ENCODE data around the gene RPS4Y1.
"Not testable (repeated sequence)": the region's sequence is repeated elsewhere in the genome, so short reads cannot be mapped to it uniquely, and the experiment has no call there.

Gene RPS4Y1

GRCh38 chrY:2849368-2849767, 8.0 kb downstream of the RPS4Y1 start:
- Histone ChIP-seq H3K36me3 (ENCODE audit: control insufficient read depth in 1 of 2, insufficient read depth in 2 of 2, low read length in 2 of 2) (peaks cover 48 to 60% of the 10 kb centered on the region in 2 donors), H3K27ac (ENCODE audit: low read length) (no peak overlapping the region), H3K9me3 (ENCODE audit: control insufficient read depth in 1 of 2, low read length in 2 of 2) (no peaks in the 10 kb centered on the region), H3K27me3 (ENCODE audit: low read depth, low read length) (no peaks in the 10 kb centered on the region), H3K4me3 (ENCODE audit: low read depth in 1 of 2, low read length in 2 of 2) (no peak overlapping the region), H3K4me1 (ENCODE audit: control insufficient read depth in 1 of 2, insufficient read depth in 2 of 2, low read length in 2 of 2) (no peaks in the 10 kb centered on the region)

GRCh38 chrY:2854145-2854774, 12.9 kb downstream of the RPS4Y1 start:
- no peaks in the 10 kb centered on the region for H3K4me1 ChIP-seq (ENCODE audit: control insufficient read depth in 1 of 2, insufficient read depth in 2 of 2, low read length in 2 of 2)
- H3K9me3 ChIP-seq (ENCODE audit: control insufficient read depth in 1 of 2, low read length in 2 of 2) = no peaks in the 10 kb centered on the region
- H3K36me3 ChIP-seq (ENCODE audit: control insufficient read depth in 1 of 2, insufficient read depth in 2 of 2, low read length in 2 of 2) = peaks cover 28% of the 10 kb centered on the region in 2 donors
- no peak overlapping the region for H3K4me3 ChIP-seq (ENCODE audit: low read depth in 1 of 2, low read length in 2 of 2)
- no peak overlapping the region for H3K27ac ChIP-seq (ENCODE audit: low read length)
- no peaks in the 10 kb centered on the region for H3K27me3 ChIP-seq (ENCODE audit: low read depth, low read length)

GRCh38 chrY:2857068-2857467, 15.7 kb downstream of the RPS4Y1 start:
- H3K27ac ChIP-seq (ENCODE audit: low read length) = no peak overlapping the region
- no peaks in the 10 kb centered on the region for H3K4me1 ChIP-seq (ENCODE audit: control insufficient read depth in 1 of 2, insufficient read depth in 2 of 2, low read length in 2 of 2)
- no peaks in the 10 kb centered on the region for H3K27me3 ChIP-seq (ENCODE audit: low read depth, low read length)
- no peak overlapping the region for H3K4me3 ChIP-seq (ENCODE audit: low read depth in 1 of 2, low read length in 2 of 2)
- peaks cover 16 to 22% of the 10 kb centered on the region in 2 donors for H3K36me3 ChIP-seq (ENCODE audit: control insufficient read depth in 1 of 2, insufficient read depth in 2 of 2, low read length in 2 of 2)
- no peaks in the 10 kb centered on the region for H3K9me3 ChIP-seq (ENCODE audit: control insufficient read depth in 1 of 2, low read length in 2 of 2)

GRCh38 chrY:2857686-2858085, 16.3 kb downstream of the RPS4Y1 start:
- Histone ChIP-seq H3K4me3 (ENCODE audit: low read depth in 1 of 2, low read length in 2 of 2) (no peak overlapping the region), H3K9me3 (ENCODE audit: control insufficient read depth in 1 of 2, low read length in 2 of 2) (no peaks in the 10 kb centered on the region), H3K36me3 (ENCODE audit: control insufficient read depth in 1 of 2, insufficient read depth in 2 of 2, low read length in 2 of 2) (peaks cover 22 to 27% of the 10 kb centered on the region in 2 donors), H3K27ac (ENCODE audit: low read length) (no peak overlapping the region), H3K4me1 (ENCODE audit: control insufficient read depth in 1 of 2, insufficient read depth in 2 of 2, low read length in 2 of 2) (no peaks in the 10 kb centered on the region), H3K27me3 (ENCODE audit: low read depth, low read length) (no peaks in the 10 kb centered on the region)

GRCh38 chrY:2859782-2860181, 18.4 kb downstream of the RPS4Y1 start:
- Histone ChIP-seq H3K9me3 (ENCODE audit: control insufficient read depth in 1 of 2, low read length in 2 of 2) (no peaks in the 10 kb centered on the region), H3K36me3 (ENCODE audit: control insufficient read depth in 1 of 2, insufficient read depth in 2 of 2, low read length in 2 of 2) (peaks cover 22% of the 10 kb centered on the region in 2 donors)

GRCh38 chrY:2860511-2860910, 19.1 kb downstream of the RPS4Y1 start:
- Histone ChIP-seq H3K36me3 (ENCODE audit: control insufficient read depth in 1 of 2, insufficient read depth in 2 of 2, low read length in 2 of 2) (peaks cover 18 to 23% of the 10 kb centered on the region in 2 donors), H3K27ac (ENCODE audit: low read length) (no peak overlapping the region), H3K9me3 (ENCODE audit: control insufficient read depth in 1 of 2, low read length in 2 of 2) (no peaks in the 10 kb centered on the region), H3K27me3 (ENCODE audit: low read depth, low read length) (no peaks in the 10 kb centered on the region), H3K4me1 (ENCODE audit: control insufficient read depth in 1 of 2, insufficient read depth in 2 of 2, low read length in 2 of 2) (no peaks in the 10 kb centered on the region), H3K4me3 (ENCODE audit: low read depth in 1 of 2, low read length in 2 of 2) (no peak overlapping the region)

More at GRCh38 chrY:2859782-2860181, 18.4 kb downstream of the RPS4Y1 start:
- Histone ChIP-seq H3K27ac (ENCODE audit: low read length) (no peak overlapping the region), H3K4me3 (ENCODE audit: low read depth in 1 of 2, low read length in 2 of 2) (no peak overlapping the region), H3K4me1 (ENCODE audit: control insufficient read depth in 1 of 2, insufficient read depth in 2 of 2, low read length in 2 of 2) (no peaks in the 10 kb centered on the region), H3K27me3 (ENCODE audit: low read depth, low read length) (no peaks in the 10 kb centered on the region)

- no peak overlapping the region for H3K27ac ChIP-seq (ENCODE audit: low read length)
- no peaks in the 10 kb centered on the region for H3K27me3 ChIP-seq (ENCODE audit: low read depth, low read length)
- no peaks in the 10 kb centered on the region for H3K4me1 ChIP-seq (ENCODE audit: control insufficient read depth in 1 of 2, insufficient read depth in 2 of 2, low read length in 2 of 2)
- H3K9me3 ChIP-seq (ENCODE audit: control insufficient read depth in 1 of 2, low read length in 2 of 2) = no peaks in the 10 kb centered on the region
- H3K4me3 ChIP-seq (ENCODE audit: low read depth in 1 of 2, low read length in 2 of 2) = no peak overlapping the region
- peaks cover 21 to 30% of the 10 kb centered on the region in 2 donors for H3K36me3 ChIP-seq (ENCODE audit: control insufficient read depth in 1 of 2, insufficient read depth in 2 of 2, low read length in 2 of 2)
Observed at GRCh38 chrY:2866581-2866980, 25.2 kb downstream of the RPS4Y1 start.

- H3K4me3 ChIP-seq (ENCODE audit: low read depth in 1 of 2, low read length in 2 of 2) = no peak overlapping the region
- H3K27me3 ChIP-seq (ENCODE audit: low read depth, low read length) = no peaks in the 10 kb centered on the region
- H3K4me1 ChIP-seq (ENCODE audit: control insufficient read depth in 1 of 2, insufficient read depth in 2 of 2, low read length in 2 of 2) = no peaks in the 10 kb centered on the region
- H3K36me3 ChIP-seq (ENCODE audit: control insufficient read depth in 1 of 2, insufficient read depth in 2 of 2, low read length in 2 of 2) = peaks cover 16 to 24% of the 10 kb centered on the region in 2 donors
- H3K9me3 ChIP-seq (ENCODE audit: control insufficient read depth in 1 of 2, low read length in 2 of 2) = no peaks in the 10 kb centered on the region
- H3K27ac ChIP-seq (ENCODE audit: low read length) = no peak overlapping the region
Observed at GRCh38 chrY:2867469-2867868, 26.1 kb downstream of the RPS4Y1 start.

GRCh38 chrY:2868035-2868607, 26.7 kb downstream of the RPS4Y1 start:
- Histone ChIP-seq H3K4me1 (ENCODE audit: control insufficient read depth in 1 of 2, insufficient read depth in 2 of 2, low read length in 2 of 2) (no peaks in the 10 kb centered on the region), H3K36me3 (ENCODE audit: control insufficient read depth in 1 of 2, insufficient read depth in 2 of 2, low read length in 2 of 2) (peaks cover 15 to 21% of the 10 kb centered on the region in 2 donors), H3K27me3 (ENCODE audit: low read depth, low read length) (no peaks in the 10 kb centered on the region), H3K4me3 (ENCODE audit: low read depth in 1 of 2, low read length in 2 of 2) (no peak overlapping the region), H3K9me3 (ENCODE audit: control insufficient read depth in 1 of 2, low read length in 2 of 2) (no peaks in the 10 kb centered on the region), H3K27ac (ENCODE audit: low read length) (no peak overlapping the region)

GRCh38 chrY:2872234-2872633, 30.8 kb downstream of the RPS4Y1 start:
- H3K4me1 ChIP-seq (ENCODE audit: control insufficient read depth in 1 of 2, insufficient read depth in 2 of 2, low read length in 2 of 2); H3K27me3 ChIP-seq (ENCODE audit: low read depth, low read length); H3K4me3 ChIP-seq (ENCODE audit: low read depth in 1 of 2, low read length in 2 of 2); H3K27ac ChIP-seq (ENCODE audit: low read length); H3K9me3 ChIP-seq (ENCODE audit: control insufficient read depth in 1 of 2, low read length in 2 of 2); H3K36me3 ChIP-seq (ENCODE audit: control insufficient read depth in 1 of 2, insufficient read depth in 2 of 2, low read length in 2 of 2): not testable (repeated sequence)

- H3K27me3 ChIP-seq (ENCODE audit: low read depth, low read length) = no peaks in the 10 kb centered on the region
Observed at GRCh38 chrY:2874211-2874610, 32.8 kb downstream of the RPS4Y1 start.

GRCh38 chrY:2883561-2883960, 42.2 kb downstream of the RPS4Y1 start:
- Histone ChIP-seq H3K27ac (ENCODE audit: low read length) (no peak overlapping the region), H3K4me3 (ENCODE audit: low read depth in 1 of 2, low read length in 2 of 2) (no peak overlapping the region), H3K4me1 (ENCODE audit: control insufficient read depth in 1 of 2, insufficient read depth in 2 of 2, low read length in 2 of 2) (no peaks in the 10 kb centered on the region), H3K36me3 (ENCODE audit: control insufficient read depth in 1 of 2, insufficient read depth in 2 of 2, low read length in 2 of 2) (no peaks in the 10 kb centered on the region), H3K27me3 (ENCODE audit: low read depth, low read length) (no peaks in the 10 kb centered on the region), H3K9me3 (ENCODE audit: control insufficient read depth in 1 of 2, low read length in 2 of 2) (no peaks in the 10 kb centered on the region)

More at GRCh38 chrY:2874211-2874610, 32.8 kb downstream of the RPS4Y1 start:
- Histone ChIP-seq H3K4me1 (ENCODE audit: control insufficient read depth in 1 of 2, insufficient read depth in 2 of 2, low read length in 2 of 2) (no peaks in the 10 kb centered on the region), H3K4me3 (ENCODE audit: low read depth in 1 of 2, low read length in 2 of 2) (no peak overlapping the region), H3K27ac (ENCODE audit: low read length) (no peak overlapping the region), H3K9me3 (ENCODE audit: control insufficient read depth in 1 of 2, low read length in 2 of 2) (no peaks in the 10 kb centered on the region), H3K36me3 (ENCODE audit: control insufficient read depth in 1 of 2, insufficient read depth in 2 of 2, low read length in 2 of 2) (no peaks in the 10 kb centered on the region)
